ENCODE results near the gene SETD9.
A peak's percentile ranks its signal among the peaks of the same experiment; 100 is the strongest.

The SETD9 gene

GRCh38 chr5:56917534-56917933 lies 8.1 kb downstream of the SETD9 start:
- Histone ChIP-seq H3K9me3 (ENCODE audit: control insufficient read depth, low read length) (no peaks in the 10 kb centered on the region), H4K8ac (ENCODE audit: low read length) (no peak overlapping the region), H3K4me3 (ENCODE audit: insufficient read depth in 1 of 2, low read depth in 1 of 2, low read length in 2 of 2) (no peak overlapping the region), H3K27me3 (ENCODE audit: control insufficient read depth in 1 of 2, insufficient read depth in 1 of 2, low read length in 2 of 2) (no peaks in the 10 kb centered on the region), H3K4ac (ENCODE audit: low read depth in 1 of 2, low read length in 2 of 2) (no peak overlapping the region), H2BK15ac (ENCODE audit: low read depth, poor library complexity, severe bottlenecking) (no peak overlapping the region), H3K23ac (ENCODE audit: low read length in 2 of 2) (no peak overlapping the region), H4K91ac (ENCODE audit: low read length) (no peak overlapping the region), H2BK5ac (ENCODE audit: low read depth, low read length, poor library complexity, severe bottlenecking) (no peak overlapping the region), H3K4me1 (ENCODE audit: control insufficient read depth, insufficient read depth, low read depth, low read length) (no peaks in the 10 kb centered on the region), H3K14ac (ENCODE audit: low read length in 2 of 2) (no peak overlapping the region), H3K27ac (ENCODE audit: low read length, poor library complexity, severe bottlenecking) (no peak overlapping the region), H2BK120ac (ENCODE audit: low read depth, low read length) (no peak overlapping the region), H2BK12ac (ENCODE audit: low read length in 2 of 2) (no peak overlapping the region), H3K18ac (ENCODE audit: low read depth in 1 of 2, low read length in 2 of 2) (no peak overlapping the region), H3K9ac (ENCODE audit: low read length) (no peak overlapping the region), H3K79me1 (replicated peaks; ENCODE audit: low read length, poor library complexity, severe bottlenecking) (peaks cover 2% of the 10 kb centered on the region), H3K36me3 (ENCODE audit: control insufficient read depth in 1 of 2, insufficient read depth in 2 of 2, low read depth in 1 of 2, low read length in 2 of 2) (peaks cover 0 to 29% of the 10 kb centered on the region in 2 experiments), H2AFZ (ENCODE audit: low read depth, low read length) (no peak overlapping the region), H2AK5ac (ENCODE audit: low read length, severe bottlenecking) (no peak overlapping the region), H3K4me2 (ENCODE audit: low read length, poor library complexity, severe bottlenecking) (no peak overlapping the region)
- 90% methylated on average over 1 of the region's 2 CpGs for WGBS
- DNase-seq, result no peak

- DNase-seq, result no peak
- no peak overlapping the region for H2BK120ac ChIP-seq (ENCODE audit: low read depth, low read length)
- H3K9me3 ChIP-seq (ENCODE audit: control insufficient read depth, low read length), result no peaks in the 10 kb centered on the region
- H3K4me2 ChIP-seq (ENCODE audit: low read length, poor library complexity, severe bottlenecking), result no peak overlapping the region
- H3K4ac ChIP-seq (ENCODE audit: low read depth in 1 of 2, low read length in 2 of 2), result no peak overlapping the region
- H3K9ac ChIP-seq (ENCODE audit: low read length), result no peak overlapping the region
- no peak overlapping the region for H3K14ac ChIP-seq (ENCODE audit: low read length in 2 of 2)
- no peaks in the 10 kb centered on the region for H3K4me1 ChIP-seq (ENCODE audit: control insufficient read depth, insufficient read depth, low read depth, low read length)
- H3K23ac ChIP-seq (ENCODE audit: low read length in 2 of 2), result peak overlapping the region in 1 of 2 experiments; percentile 50
- H2BK15ac ChIP-seq (ENCODE audit: low read depth, poor library complexity, severe bottlenecking), result no peak overlapping the region
- H4K8ac ChIP-seq (ENCODE audit: low read length), result no peak overlapping the region
- no peak overlapping the region for H2BK5ac ChIP-seq (ENCODE audit: low read depth, low read length, poor library complexity, severe bottlenecking)
- peaks cover 5% of the 10 kb centered on the region for H3K79me1 ChIP-seq (replicated peaks; ENCODE audit: low read length, poor library complexity, severe bottlenecking)
- H3K4me3 ChIP-seq (ENCODE audit: insufficient read depth in 1 of 2, low read depth in 1 of 2, low read length in 2 of 2), result no peak overlapping the region
- 96% methylated on average over 2 of the region's 2 CpGs for WGBS
- H2BK12ac ChIP-seq (ENCODE audit: low read length in 2 of 2), result no peak overlapping the region
- no peak overlapping the region for H4K91ac ChIP-seq (ENCODE audit: low read length)
- H3K27me3 ChIP-seq (ENCODE audit: control insufficient read depth in 1 of 2, insufficient read depth in 1 of 2, low read length in 2 of 2), result no peaks in the 10 kb centered on the region
- H2AFZ ChIP-seq (ENCODE audit: low read depth, low read length), result no peak overlapping the region
- no peak overlapping the region for H3K27ac ChIP-seq (ENCODE audit: low read length, poor library complexity, severe bottlenecking)
- no peak overlapping the region for H2AK5ac ChIP-seq (ENCODE audit: low read length, severe bottlenecking)
- H3K18ac ChIP-seq (ENCODE audit: low read depth in 1 of 2, low read length in 2 of 2), result no peak overlapping the region
- peaks cover 3 to 35% of the 10 kb centered on the region in 2 experiments for H3K36me3 ChIP-seq (ENCODE audit: control insufficient read depth in 1 of 2, insufficient read depth in 2 of 2, low read depth in 1 of 2, low read length in 2 of 2)
Observed at GRCh38 chr5:56918054-56918453, 8.7 kb downstream of the SETD9 start.

GRCh38 chr5:56919942-56920662 lies 10.7 kb downstream of the SETD9 start:
- no peaks in the 10 kb centered on the region for H3K27me3 ChIP-seq (ENCODE audit: control insufficient read depth in 1 of 2, insufficient read depth in 1 of 2, low read length in 2 of 2)
- H2BK5ac ChIP-seq (ENCODE audit: low read depth, low read length, poor library complexity, severe bottlenecking), result no peak overlapping the region
- H2BK15ac ChIP-seq (ENCODE audit: low read depth, poor library complexity, severe bottlenecking), result no peak overlapping the region
- H3K4me1 ChIP-seq (ENCODE audit: control insufficient read depth, insufficient read depth, low read depth, low read length), result no peaks in the 10 kb centered on the region
- no peak overlapping the region for H3K18ac ChIP-seq (ENCODE audit: low read depth in 1 of 2, low read length in 2 of 2)
- no peak overlapping the region for H3K4ac ChIP-seq (ENCODE audit: low read depth in 1 of 2, low read length in 2 of 2)
- H3K14ac ChIP-seq (ENCODE audit: low read length in 2 of 2), result no peak overlapping the region
- H3K9ac ChIP-seq (ENCODE audit: low read length), result no peak overlapping the region
- H2AK5ac ChIP-seq (ENCODE audit: low read length, severe bottlenecking), result no peak overlapping the region
- H2BK120ac ChIP-seq (ENCODE audit: low read depth, low read length), result no peak overlapping the region
- no peak overlapping the region for H3K4me2 ChIP-seq (ENCODE audit: low read length, poor library complexity, severe bottlenecking)
- no peak overlapping the region for H2BK12ac ChIP-seq (ENCODE audit: low read length in 2 of 2)
- H3K4me3 ChIP-seq (ENCODE audit: insufficient read depth in 1 of 2, low read depth in 1 of 2, low read length in 2 of 2), result no peak overlapping the region
- H3K79me1 ChIP-seq (replicated peaks; ENCODE audit: low read length, poor library complexity, severe bottlenecking), result peaks cover 6% of the 10 kb centered on the region
- WGBS, result no CpG with 5 or more reads among the region's 1 CpG
- no peak for DNase-seq
- no peak overlapping the region for H3K27ac ChIP-seq (ENCODE audit: low read length, poor library complexity, severe bottlenecking)
- H4K91ac ChIP-seq (ENCODE audit: low read length), result no peak overlapping the region
- no peaks in the 10 kb centered on the region for H3K9me3 ChIP-seq (ENCODE audit: control insufficient read depth, low read length)
- no peak overlapping the region for H4K8ac ChIP-seq (ENCODE audit: low read length)
- no peak overlapping the region for H2AFZ ChIP-seq (ENCODE audit: low read depth, low read length)
- peaks cover 8 to 55% of the 10 kb centered on the region in 2 experiments for H3K36me3 ChIP-seq (ENCODE audit: control insufficient read depth in 1 of 2, insufficient read depth in 2 of 2, low read depth in 1 of 2, low read length in 2 of 2)
- no peak overlapping the region for H3K23ac ChIP-seq (ENCODE audit: low read length in 2 of 2)

GRCh38 chr5:56922922-56923321 lies 13.5 kb downstream of the SETD9 start:
- H3K27me3 ChIP-seq (ENCODE audit: control insufficient read depth in 1 of 2, insufficient read depth in 1 of 2, low read length in 2 of 2), result no peaks in the 10 kb centered on the region
- peaks cover 8 to 82% of the 10 kb centered on the region in 2 experiments for H3K36me3 ChIP-seq (ENCODE audit: control insufficient read depth in 1 of 2, insufficient read depth in 2 of 2, low read depth in 1 of 2, low read length in 2 of 2)
- H3K14ac ChIP-seq (ENCODE audit: low read length in 2 of 2), result no peak overlapping the region
- DNase-seq, result no peak
- H3K4ac ChIP-seq (ENCODE audit: low read depth in 1 of 2, low read length in 2 of 2), result no peak overlapping the region
- no peak overlapping the region for H3K4me2 ChIP-seq (ENCODE audit: low read length, poor library complexity, severe bottlenecking)
- peaks cover 7% of the 10 kb centered on the region for H3K79me1 ChIP-seq (replicated peaks; ENCODE audit: low read length, poor library complexity, severe bottlenecking)
- H3K27ac ChIP-seq (ENCODE audit: low read length, poor library complexity, severe bottlenecking), result no peak overlapping the region
- no peak overlapping the region for H2BK120ac ChIP-seq (ENCODE audit: low read depth, low read length)
- no peak overlapping the region for H3K4me3 ChIP-seq (ENCODE audit: insufficient read depth in 1 of 2, low read depth in 1 of 2, low read length in 2 of 2)
- no peak overlapping the region for H2AFZ ChIP-seq (ENCODE audit: low read depth, low read length)
- H3K4me1 ChIP-seq (ENCODE audit: control insufficient read depth, insufficient read depth, low read depth, low read length), result no peaks in the 10 kb centered on the region
- H4K8ac ChIP-seq (ENCODE audit: low read length), result no peak overlapping the region
- no peak overlapping the region for H2AK5ac ChIP-seq (ENCODE audit: low read length, severe bottlenecking)
- H2BK15ac ChIP-seq (ENCODE audit: low read depth, poor library complexity, severe bottlenecking), result no peak overlapping the region
- no peak overlapping the region for H3K23ac ChIP-seq (ENCODE audit: low read length in 2 of 2)
- no peak overlapping the region for H4K91ac ChIP-seq (ENCODE audit: low read length)
- over 99% methylated on average over 6 of the region's 6 CpGs for WGBS
- no peak overlapping the region for H2BK5ac ChIP-seq (ENCODE audit: low read depth, low read length, poor library complexity, severe bottlenecking)
- no peak overlapping the region for H2BK12ac ChIP-seq (ENCODE audit: low read length in 2 of 2)
- no peaks in the 10 kb centered on the region for H3K9me3 ChIP-seq (ENCODE audit: control insufficient read depth, low read length)
- no peak overlapping the region for H3K9ac ChIP-seq (ENCODE audit: low read length)
- no peak overlapping the region for H3K18ac ChIP-seq (ENCODE audit: low read depth in 1 of 2, low read length in 2 of 2)
